Measurements from ENCODE around the gene CCDC91.
"Not testable (repeated sequence)": the region's sequence is repeated elsewhere in the genome, so short reads cannot be mapped to it uniquely, and the experiment has no call there.

The CCDC91 gene

GRCh38 chr12:28378736-28379135, 188.5 kb downstream of the CCDC91 start:
- no peak for DNase-seq

- not testable (repeated sequence) for DNase-seq
Observed at GRCh38 chr12:28379779-28380178, 189.5 kb downstream of the CCDC91 start.

GRCh38 chr12:28383368-28383767, 193.1 kb downstream of the CCDC91 start:
- no peak for DNase-seq

- DNase-seq, result no peak
Observed at GRCh38 chr12:28388879-28389278, 198.6 kb downstream of the CCDC91 start.

- DNase-seq, result no peak
Observed at GRCh38 chr12:28390206-28390605, 199.9 kb downstream of the CCDC91 start.

- DNase-seq, result no peak
Observed at GRCh38 chr12:28390761-28391385, 200.6 kb downstream of the CCDC91 start.

GRCh38 chr12:28409892-28410291, 219.6 kb downstream of the CCDC91 start:
- DNase-seq, result no peak

GRCh38 chr12:28413460-28414109, 223.3 kb downstream of the CCDC91 start:
- no peak for DNase-seq

GRCh38 chr12:28415755-28416154, 225.5 kb downstream of the CCDC91 start:
- no peak for DNase-seq

- no peak for DNase-seq
Observed at GRCh38 chr12:28421374-28421773, 231.1 kb downstream of the CCDC91 start.

- DNase-seq, result no peak
Observed at GRCh38 chr12:28424965-28425364, 234.7 kb downstream of the CCDC91 start.

- no peak for DNase-seq
Observed at GRCh38 chr12:28425526-28425925, 235.3 kb downstream of the CCDC91 start.

GRCh38 chr12:28427046-28427445, 236.8 kb downstream of the CCDC91 start:
- DNase-seq, result no peak

- DNase-seq, result no peak
Observed at GRCh38 chr12:28440081-28440608, 249.9 kb downstream of the CCDC91 start.

GRCh38 chr12:28442101-28442500, 251.8 kb downstream of the CCDC91 start:
- no peak for DNase-seq

- DNase-seq, result no peak
Observed at GRCh38 chr12:28443337-28443736, 253.1 kb downstream of the CCDC91 start.

GRCh38 chr12:28446031-28446430, 255.8 kb downstream of the CCDC91 start:
- no peak for DNase-seq

- DNase-seq, result no peak
Observed at GRCh38 chr12:28453686-28454085, 263.4 kb downstream of the CCDC91 start.

GRCh38 chr12:28456934-28457710, 266.9 kb downstream of the CCDC91 start:
- no peak for DNase-seq

GRCh38 chr12:28457785-28458184, 267.5 kb downstream of the CCDC91 start:
- DNase-seq, result no peak

GRCh38 chr12:28459481-28459880, 269.2 kb downstream of the CCDC91 start:
- DNase-seq, result no peak

- DNase-seq, result no peak
Observed at GRCh38 chr12:28460420-28461130, 270.3 kb downstream of the CCDC91 start.

- DNase-seq, result no peak
Observed at GRCh38 chr12:28463396-28463795, 273.1 kb downstream of the CCDC91 start.

All from stimulated activated CD4-positive, alpha-beta T cell treated with anti-CD3 and anti-CD28 coated beads, Interleukin-4, amount 100 ng/mL, for 4 hours (primary cell).